GM21717 (cell line): ENCODE measurements around the gene ZNF519.

Source experiments
- ATAC-seq: cut with Tn5 transposase; IDR thresholded peaks from one replicate; pipeline ENCODE4 v1.9.1; 2021; ENCODE audit warnings: mild to moderate bottlenecking, moderate library complexity; ENCODE audit not compliant: unreplicated experiment

The ZNF519 gene

GRCh38 chr18:14100503-14101286 lies 31.5 kb downstream of the ZNF519 start:
- ATAC-seq = no peak

- ATAC-seq = no peak
Observed at GRCh38 chr18:14098428-14098827, 33.8 kb downstream of the ZNF519 start.

GRCh38 chr18:14097761-14098160 lies 34.5 kb downstream of the ZNF519 start:
- no peak for ATAC-seq

- no peak for ATAC-seq
Observed at GRCh38 chr18:14093307-14093915, 38.8 kb downstream of the ZNF519 start.

GRCh38 chr18:14092625-14093306 lies 39.5 kb downstream of the ZNF519 start:
- ATAC-seq = no peak

GRCh38 chr18:14089781-14090180 lies 42.5 kb downstream of the ZNF519 start:
- ATAC-seq = no peak

GRCh38 chr18:14089191-14089590 lies 43.0 kb downstream of the ZNF519 start:
- ATAC-seq = no peak

GRCh38 chr18:14086458-14087231 lies 45.6 kb downstream of the ZNF519 start:
- no peak for ATAC-seq

- no peak for ATAC-seq
Observed at GRCh38 chr18:14085770-14086457, 46.3 kb downstream of the ZNF519 start.

- no peak for ATAC-seq
Observed at GRCh38 chr18:14075196-14075595, 57.0 kb downstream of the ZNF519 start.

GRCh38 chr18:14074187-14074586 lies 58.0 kb downstream of the ZNF519 start:
- ATAC-seq = no peak

GRCh38 chr18:14053661-14054060 lies 78.6 kb downstream of the ZNF519 start:
- no peak for ATAC-seq
